ENCODE data around the gene PNMA1. TPM values are rescaled to one million over a fixed set of nuclear protein-coding genes. Genes with fewer than 3 reads are reported as not detected.

The PNMA1 gene
- total RNA-seq, 1 donor, result 27.9 TPM

- H3K4me3 ChIP-seq (ENCODE audit: low read depth, low read length), result peak overlapping the region; percentile 88
- TF ChIP-seq, protein P1, sequence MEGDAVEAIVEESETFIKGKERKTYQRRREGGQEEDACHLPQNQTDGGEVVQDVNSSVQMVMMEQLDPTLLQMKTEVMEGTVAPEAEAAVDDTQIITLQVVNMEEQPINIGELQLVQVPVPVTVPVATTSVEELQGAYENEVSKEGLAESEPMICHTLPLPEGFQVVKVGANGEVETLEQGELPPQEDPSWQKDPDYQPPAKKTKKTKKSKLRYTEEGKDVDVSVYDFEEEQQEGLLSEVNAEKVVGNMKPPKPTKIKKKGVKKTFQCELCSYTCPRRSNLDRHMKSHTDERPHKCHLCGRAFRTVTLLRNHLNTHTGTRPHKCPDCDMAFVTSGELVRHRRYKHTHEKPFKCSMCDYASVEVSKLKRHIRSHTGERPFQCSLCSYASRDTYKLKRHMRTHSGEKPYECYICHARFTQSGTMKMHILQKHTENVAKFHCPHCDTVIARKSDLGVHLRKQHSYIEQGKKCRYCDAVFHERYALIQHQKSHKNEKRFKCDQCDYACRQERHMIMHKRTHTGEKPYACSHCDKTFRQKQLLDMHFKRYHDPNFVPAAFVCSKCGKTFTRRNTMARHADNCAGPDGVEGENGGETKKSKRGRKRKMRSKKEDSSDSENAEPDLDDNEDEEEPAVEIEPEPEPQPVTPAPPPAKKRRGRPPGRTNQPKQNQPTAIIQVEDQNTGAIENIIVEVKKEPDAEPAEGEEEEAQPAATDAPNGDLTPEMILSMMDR (IDR thresholded peaks at IDR 0.05; ENCODE audit: insufficient read depth, low read length), result no peak
- peak; percentile 99 for DNase-seq (ENCODE audit: low read depth)
Observed at GRCh38 chr14:73759714-73760597, 45.8 kb upstream of the PNMA1 start.

DNA sequence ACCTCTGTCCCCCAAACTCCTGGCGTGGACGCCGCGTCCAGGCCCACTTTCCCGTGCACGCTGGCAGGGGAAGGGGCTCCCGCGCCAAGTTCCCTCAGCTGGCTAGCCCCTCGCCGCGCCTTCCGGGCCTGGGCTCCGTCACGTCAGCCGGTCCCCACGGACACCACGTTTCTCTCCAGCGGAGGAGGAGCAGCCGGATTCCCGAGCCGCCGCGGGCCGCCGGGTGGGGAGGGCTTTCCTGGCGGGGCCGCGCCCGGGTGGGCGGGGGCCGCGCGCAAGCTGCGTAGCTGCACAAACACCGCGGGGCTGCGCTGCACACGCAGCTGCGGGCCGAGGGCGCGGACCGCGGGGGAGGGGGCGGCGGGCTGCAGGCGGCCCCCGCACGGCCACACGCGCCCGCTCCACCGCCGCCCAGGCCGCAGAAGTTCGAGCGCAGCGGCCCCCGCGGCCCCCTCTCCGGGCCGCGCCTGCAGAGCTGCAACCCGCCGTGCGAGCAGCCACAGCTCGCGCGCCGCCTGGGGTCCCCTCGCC lies 45.1 kb upstream of the PNMA1 start:
- peak; percentile 57 for DNase-seq (ENCODE audit: low read depth)
- TF ChIP-seq, protein P1 (IDR thresholded peaks at IDR 0.05; ENCODE audit: insufficient read depth, low read length), result no peak
- peak overlapping the region; percentile 88 for H3K4me3 ChIP-seq (ENCODE audit: low read depth, low read length)

GRCh38 chr14:73758392-73759182 lies 44.4 kb upstream of the PNMA1 start:
- peak overlapping the region; percentile 88 for H3K4me3 ChIP-seq (ENCODE audit: low read depth, low read length)
- TF ChIP-seq, protein P1 (IDR thresholded peaks at IDR 0.05; ENCODE audit: insufficient read depth, low read length), result peak; percentile 72
- DNase-seq (ENCODE audit: low read depth), result peak; percentile 51

GRCh38 chr14:73757876-73758391 lies 43.8 kb upstream of the PNMA1 start:
- H3K4me3 ChIP-seq (ENCODE audit: low read depth, low read length), result peak overlapping the region; percentile 88
- TF ChIP-seq, protein P1 (IDR thresholded peaks at IDR 0.05; ENCODE audit: insufficient read depth, low read length), result no peak
- no peak for DNase-seq (ENCODE audit: low read depth)

- no peak for DNase-seq (ENCODE audit: low read depth)
- TF ChIP-seq, protein P1 (IDR thresholded peaks at IDR 0.05; ENCODE audit: insufficient read depth, low read length), result no peak
- peak overlapping the region; percentile 88 for H3K4me3 ChIP-seq (ENCODE audit: low read depth, low read length)
Observed at GRCh38 chr14:73757381-73757780, 43.2 kb upstream of the PNMA1 start.

GRCh38 chr14:73755434-73756014 lies 41.3 kb upstream of the PNMA1 start:
- TF ChIP-seq, protein P1 (IDR thresholded peaks at IDR 0.05; ENCODE audit: insufficient read depth, low read length), result no peak
- peak overlapping the region; percentile 31 for H3K4me3 ChIP-seq (ENCODE audit: low read depth, low read length)
- DNase-seq (ENCODE audit: low read depth), result no peak

Data from fibroblast of the aortic adventitia (primary cell).